ENCODE data around the gene GMPPB.
A peak's percentile ranks its signal among the peaks of the same experiment; 100 is the strongest.
"Not testable (repeated sequence)": the region's sequence is repeated elsewhere in the genome, so short reads cannot be mapped to it uniquely, and the experiment has no call there.

The GMPPB gene

GRCh38 chr3:49694409-49695070 lies 29.2 kb downstream of the GMPPB start:
- not testable (repeated sequence) for H3K9me3 ChIP-seq (ENCODE audit: control insufficient read depth, low read length); H3K4me1 ChIP-seq (ENCODE audit: control insufficient read depth, insufficient read depth, low read length); H3K4me3 ChIP-seq (ENCODE audit: insufficient read depth, low read depth, low read length); H3K36me3 ChIP-seq (ENCODE audit: control insufficient read depth, insufficient read depth, low read length); H3K27me3 ChIP-seq (ENCODE audit: control insufficient read depth, insufficient read depth, low read length, poor library complexity, severe bottlenecking); H3K27ac ChIP-seq (ENCODE audit: insufficient read depth, low read depth, low read length, poor library complexity, severe bottlenecking)
- whole genome bisulfite sequencing, 2 experiments = 77% methylated on average over 6 of the region's 6 CpGs

- not testable (repeated sequence) for H3K9me3 ChIP-seq (ENCODE audit: control insufficient read depth, low read length); H3K4me3 ChIP-seq (ENCODE audit: insufficient read depth, low read depth, low read length); H3K27me3 ChIP-seq (ENCODE audit: control insufficient read depth, insufficient read depth, low read length, poor library complexity, severe bottlenecking); H3K27ac ChIP-seq (ENCODE audit: insufficient read depth, low read depth, low read length, poor library complexity, severe bottlenecking); H3K4me1 ChIP-seq (ENCODE audit: control insufficient read depth, insufficient read depth, low read length); H3K36me3 ChIP-seq (ENCODE audit: control insufficient read depth, insufficient read depth, low read length)
- 90 to 93% methylated on average over 3 of the region's 3 CpGs for WGBS, 2 experiments
These were observed 32.3 kb downstream of the GMPPB start for GRCh38 chr3:49691481-49691880.

GRCh38 chr3:49690856-49691255 lies 32.9 kb downstream of the GMPPB start:
- not testable (repeated sequence) for H3K4me3 ChIP-seq (ENCODE audit: insufficient read depth, low read depth, low read length)
- WGBS, 2 experiments = 93 to 96% methylated on average over 3 of the region's 3 CpGs

GRCh38 chr3:49689908-49690624 lies 33.7 kb downstream of the GMPPB start:
- not testable (repeated sequence) for H3K27me3 ChIP-seq (ENCODE audit: control insufficient read depth, insufficient read depth, low read length, poor library complexity, severe bottlenecking); H3K9me3 ChIP-seq (ENCODE audit: control insufficient read depth, low read length); H3K27ac ChIP-seq (ENCODE audit: insufficient read depth, low read depth, low read length, poor library complexity, severe bottlenecking); H3K36me3 ChIP-seq (ENCODE audit: control insufficient read depth, insufficient read depth, low read length); H3K4me1 ChIP-seq (ENCODE audit: control insufficient read depth, insufficient read depth, low read length)
- peak overlapping the region; percentile 82 for H3K4me3 ChIP-seq (ENCODE audit: insufficient read depth, low read depth, low read length)
- WGBS, 2 experiments = 18 to 22% methylated on average over 16 of the region's 16 CpGs

More at GRCh38 chr3:49690856-49691255, 32.9 kb downstream of the GMPPB start:
- H3K27ac ChIP-seq (ENCODE audit: insufficient read depth, low read depth, low read length, poor library complexity, severe bottlenecking); H3K36me3 ChIP-seq (ENCODE audit: control insufficient read depth, insufficient read depth, low read length); H3K27me3 ChIP-seq (ENCODE audit: control insufficient read depth, insufficient read depth, low read length, poor library complexity, severe bottlenecking); H3K9me3 ChIP-seq (ENCODE audit: control insufficient read depth, low read length); H3K4me1 ChIP-seq (ENCODE audit: control insufficient read depth, insufficient read depth, low read length): not testable (repeated sequence)

- H3K36me3 ChIP-seq (ENCODE audit: control insufficient read depth, insufficient read depth, low read length) = peaks cover 4% of the 10 kb centered on the region
- H3K9me3 ChIP-seq (ENCODE audit: control insufficient read depth, low read length) = no peaks in the 10 kb centered on the region
- 5 to 7% methylated on average over 66 of the region's 66 CpGs for WGBS, 2 experiments
- peak within 1 kb of the TSS; percentile 82 for H3K4me3 ChIP-seq (ENCODE audit: insufficient read depth, low read depth, low read length)
- no peaks in the 10 kb centered on the region for H3K4me1 ChIP-seq (ENCODE audit: control insufficient read depth, insufficient read depth, low read length)
- no peak within 1 kb of the TSS for H3K27ac ChIP-seq (ENCODE audit: insufficient read depth, low read depth, low read length, poor library complexity, severe bottlenecking)
- peaks cover 6% of the 10 kb centered on the region for H3K27me3 ChIP-seq (ENCODE audit: control insufficient read depth, insufficient read depth, low read length, poor library complexity, severe bottlenecking)
These were observed 34.5 kb downstream of the GMPPB start, which contains the start of the genes MST1 and RNF123 for GRCh38 chr3:49689046-49689907. TSS of gene MST1 (minus strand) at chr3:49689474. CDS start at chr3:49688691, 783 bp downstream. TSS of gene RNF123 (plus strand) at chr3:49689557. CDS start at chr3:49691166, 1,609 bp downstream.

- H3K27ac ChIP-seq (ENCODE audit: insufficient read depth, low read depth, low read length, poor library complexity, severe bottlenecking); H3K4me1 ChIP-seq (ENCODE audit: control insufficient read depth, insufficient read depth, low read length); H3K27me3 ChIP-seq (ENCODE audit: control insufficient read depth, insufficient read depth, low read length, poor library complexity, severe bottlenecking); H3K9me3 ChIP-seq (ENCODE audit: control insufficient read depth, low read length); H3K36me3 ChIP-seq (ENCODE audit: control insufficient read depth, insufficient read depth, low read length): not testable (repeated sequence)
- 84 to 85% methylated on average over 7 of the region's 7 CpGs for WGBS, 2 experiments
- peak overlapping the region; percentile 82 for H3K4me3 ChIP-seq (ENCODE audit: insufficient read depth, low read depth, low read length)
These were observed 35.3 kb downstream of the GMPPB start for GRCh38 chr3:49688338-49689045.

- 93 to 95% methylated on average over 12 of the region's 12 CpGs for WGBS, 2 experiments
- H3K27ac ChIP-seq (ENCODE audit: insufficient read depth, low read depth, low read length, poor library complexity, severe bottlenecking); H3K4me3 ChIP-seq (ENCODE audit: insufficient read depth, low read depth, low read length); H3K9me3 ChIP-seq (ENCODE audit: control insufficient read depth, low read length); H3K27me3 ChIP-seq (ENCODE audit: control insufficient read depth, insufficient read depth, low read length, poor library complexity, severe bottlenecking); H3K4me1 ChIP-seq (ENCODE audit: control insufficient read depth, insufficient read depth, low read length): not testable (repeated sequence)
- peaks cover 13% of the 10 kb centered on the region for H3K36me3 ChIP-seq (ENCODE audit: control insufficient read depth, insufficient read depth, low read length)
These were observed 36.3 kb downstream of the GMPPB start for GRCh38 chr3:49687424-49687795.

GRCh38 chr3:49686769-49687423 lies 36.9 kb downstream of the GMPPB start:
- Histone ChIP-seq H3K36me3 (ENCODE audit: control insufficient read depth, insufficient read depth, low read length) (peaks cover 13% of the 10 kb centered on the region), H3K4me3 (ENCODE audit: insufficient read depth, low read depth, low read length) (peak overlapping the region; percentile 43)
- 10% methylated on average over 44 of the region's 44 CpGs for WGBS, 2 experiments
- H3K27me3 ChIP-seq (ENCODE audit: control insufficient read depth, insufficient read depth, low read length, poor library complexity, severe bottlenecking); H3K27ac ChIP-seq (ENCODE audit: insufficient read depth, low read depth, low read length, poor library complexity, severe bottlenecking); H3K9me3 ChIP-seq (ENCODE audit: control insufficient read depth, low read length); H3K4me1 ChIP-seq (ENCODE audit: control insufficient read depth, insufficient read depth, low read length): not testable (repeated sequence)

GRCh38 chr3:49686346-49686745 lies 37.4 kb downstream of the GMPPB start:
- H3K9me3 ChIP-seq (ENCODE audit: control insufficient read depth, low read length); H3K27ac ChIP-seq (ENCODE audit: insufficient read depth, low read depth, low read length, poor library complexity, severe bottlenecking); H3K27me3 ChIP-seq (ENCODE audit: control insufficient read depth, insufficient read depth, low read length, poor library complexity, severe bottlenecking); H3K4me1 ChIP-seq (ENCODE audit: control insufficient read depth, insufficient read depth, low read length): not testable (repeated sequence)
- Histone ChIP-seq H3K36me3 (ENCODE audit: control insufficient read depth, insufficient read depth, low read length) (peaks cover 13% of the 10 kb centered on the region), H3K4me3 (ENCODE audit: insufficient read depth, low read depth, low read length) (peak overlapping the region; percentile 43)
- whole genome bisulfite sequencing, 2 experiments = 3 to 5% methylated on average over 20 of the region's 29 CpGs

All from ectodermal cell (in vitro differentiated cells).